ENCODE data around the gene SH3BP5L.

DNA sequence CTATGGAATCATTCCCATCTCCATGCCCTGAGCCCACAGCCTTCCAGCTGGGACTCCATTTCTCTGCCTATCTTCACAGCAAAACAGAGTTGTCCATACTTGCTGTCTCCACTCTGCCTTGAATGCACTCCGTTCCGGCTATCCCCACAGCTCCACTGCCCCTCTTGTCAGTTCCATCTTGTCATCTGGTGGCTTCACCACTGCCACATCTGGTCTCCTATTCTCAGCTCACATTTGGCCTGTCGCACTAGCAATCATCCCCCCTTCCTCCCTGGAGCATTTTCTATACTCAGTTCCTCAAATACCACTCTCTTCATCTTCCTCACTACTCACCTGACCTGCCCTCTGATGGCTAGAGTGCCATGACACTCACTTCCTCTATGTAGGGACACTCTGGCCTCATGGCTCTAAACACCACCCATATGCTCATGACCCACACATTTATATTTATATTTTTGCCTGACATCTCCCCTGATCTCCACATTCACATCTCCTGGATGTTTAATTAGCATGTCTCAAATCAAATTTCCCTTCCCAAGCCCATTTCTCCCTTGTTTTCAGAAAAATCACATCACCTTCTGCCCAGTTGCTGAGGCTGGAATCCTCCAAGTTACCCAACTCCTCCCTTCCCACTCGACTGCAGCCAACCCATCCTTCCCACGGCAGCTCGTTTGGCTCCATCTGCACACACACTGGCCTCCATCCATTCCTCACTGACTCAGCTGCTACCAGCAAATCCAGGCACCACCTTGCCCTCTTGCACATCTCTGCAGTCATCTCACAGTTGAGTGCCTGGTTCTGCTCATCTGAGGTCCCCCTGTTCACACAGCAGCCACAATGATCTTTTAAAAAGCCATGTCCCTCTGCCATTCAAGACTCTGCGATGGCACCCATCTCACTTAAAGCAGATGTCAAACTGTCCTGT is 27.0 kb upstream of the SH3BP5L start:
- TF ChIP-seq, protein P1, sequence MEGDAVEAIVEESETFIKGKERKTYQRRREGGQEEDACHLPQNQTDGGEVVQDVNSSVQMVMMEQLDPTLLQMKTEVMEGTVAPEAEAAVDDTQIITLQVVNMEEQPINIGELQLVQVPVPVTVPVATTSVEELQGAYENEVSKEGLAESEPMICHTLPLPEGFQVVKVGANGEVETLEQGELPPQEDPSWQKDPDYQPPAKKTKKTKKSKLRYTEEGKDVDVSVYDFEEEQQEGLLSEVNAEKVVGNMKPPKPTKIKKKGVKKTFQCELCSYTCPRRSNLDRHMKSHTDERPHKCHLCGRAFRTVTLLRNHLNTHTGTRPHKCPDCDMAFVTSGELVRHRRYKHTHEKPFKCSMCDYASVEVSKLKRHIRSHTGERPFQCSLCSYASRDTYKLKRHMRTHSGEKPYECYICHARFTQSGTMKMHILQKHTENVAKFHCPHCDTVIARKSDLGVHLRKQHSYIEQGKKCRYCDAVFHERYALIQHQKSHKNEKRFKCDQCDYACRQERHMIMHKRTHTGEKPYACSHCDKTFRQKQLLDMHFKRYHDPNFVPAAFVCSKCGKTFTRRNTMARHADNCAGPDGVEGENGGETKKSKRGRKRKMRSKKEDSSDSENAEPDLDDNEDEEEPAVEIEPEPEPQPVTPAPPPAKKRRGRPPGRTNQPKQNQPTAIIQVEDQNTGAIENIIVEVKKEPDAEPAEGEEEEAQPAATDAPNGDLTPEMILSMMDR (conservative IDR thresholded peaks at IDR 0.05 in 1 of 2, IDR thresholded peaks at IDR 0.05 in 1 of 2; ENCODE audit: low read depth in 1 of 2, low read length in 2 of 2) = no peak
- TF ChIP-seq EZH2 (IDR thresholded peaks at IDR 0.05; ENCODE audit: low read length, missing control alignments) = no peak

All from fibroblast of lung (primary cell).